Neural progenitor cell (in vitro differentiated cells): ENCODE data around the gene RIMKLA. TPM values are rescaled to one million over a fixed set of nuclear protein-coding genes. Genes with fewer than 3 reads are reported as not detected.
A peak's percentile ranks its signal among the peaks of the same experiment; 100 is the strongest.

Experiments
- DNase-seq: peaks from one replicate; pipeline ENCODE4 v3.0.0-alpha.2; 2016; ENCODE audit warnings: low spot score
- H2AFZ ChIP-seq: fragments of 200-600 bp; sonication (generic); replicated peaks from 2 replicates; pipeline ENCODE4 v1.6.1; 2016; ENCODE audit warnings: antibody characterized with exemption
- H3F3A ChIP-seq: fragments of 200-600 bp; sonication (generic); 2 replicates; pipeline ENCODE4 v1.6.1; 2016; ENCODE audit warnings: antibody characterized with exemption, low read depth
- H3K27ac ChIP-seq: fragments of 200-600 bp; sonication (generic); 2 replicates; pipeline ENCODE4 v1.5.1; 2016; ENCODE audit warnings: mild to moderate bottlenecking
- H3K27me3 ChIP-seq: fragments of 200-600 bp; sonication (generic); 2 replicates; pipeline ENCODE4 v1.6.1; 2016; ENCODE audit warnings: mild to moderate bottlenecking, moderate library complexity
- H3K36me3 ChIP-seq: fragments of 200-600 bp; sonication (generic); 2 replicates; pipeline ENCODE4 v1.5.1; 2016
- H3K4me1 ChIP-seq: fragments of 200-600 bp; sonication (generic); 2 replicates; pipeline ENCODE4 v1.6.1; 2016; ENCODE audit warnings: mixed run types
- H3K4me2 ChIP-seq: fragments of 200-600 bp; sonication (generic); 2 replicates; pipeline ENCODE4 v1.6.1; 2016
- H3K4me3 ChIP-seq: fragments of 200-600 bp; sonication (generic); 2 replicates; pipeline ENCODE4 v1.5.1; 2016
- H3K79me2 ChIP-seq: fragments of 200-600 bp; sonication (generic); 2 replicates; pipeline ENCODE4 v1.6.1; 2016; ENCODE audit warnings: low read depth
- H3K9ac ChIP-seq: fragments of 200-600 bp; sonication (generic); 2 replicates; pipeline ENCODE4 v1.6.1; 2016
- H3K9me3 ChIP-seq: fragments of 200-600 bp; sonication (generic); 2 replicates; pipeline ENCODE4 v1.5.1; 2016; ENCODE audit warnings: low read depth
- H4K20me1 ChIP-seq: fragments of 200-600 bp; sonication (generic); 2 replicates; pipeline ENCODE4 v1.6.1; 2016; ENCODE audit warnings: low read depth
- H3K27ac Mint-ChIP-seq: 3 replicates; pipeline ENCODE4 v1.8.0; 2021; ENCODE audit warnings: mixed read lengths
- H3K27me3 Mint-ChIP-seq: 2 replicates; pipeline ENCODE4 v1.8.0; 2022; ENCODE audit warnings: low read depth, mild to moderate bottlenecking, inconsistent platforms, moderate library complexity, mixed read lengths; ENCODE audit not compliant: insufficient read depth
- H3K36me3 Mint-ChIP-seq: 3 replicates; pipeline ENCODE4 v1.8.0; 2021; ENCODE audit warnings: mixed read lengths
- H3K4me1 Mint-ChIP-seq: 3 replicates; pipeline ENCODE4 v1.8.0; 2021; ENCODE audit warnings: mixed read lengths
- H3K4me3 Mint-ChIP-seq: 3 replicates; pipeline ENCODE4 v1.8.0; 2021; ENCODE audit warnings: mild to moderate bottlenecking, moderate library complexity, mixed read lengths
- H3K9me3 Mint-ChIP-seq: 3 replicates; pipeline ENCODE4 v1.8.0; 2020; ENCODE audit warnings: mixed read lengths
- CTCF ChIP-seq: fragments of 200-600 bp; sonication (generic); IDR thresholded peaks from 2 replicates; pipeline ENCODE4 v1.5.1; 2017; ENCODE audit warnings: antibody characterized with exemption, mild to moderate bottlenecking
- EZH2 ChIP-seq: fragments of 200-600 bp; sonication (generic); IDR thresholded peaks from 2 replicates; pipeline ENCODE4 v1.6.1; 2017; ENCODE audit warnings: antibody characterized with exemption, mild to moderate bottlenecking, moderate library complexity
- EZH2phosphoT487 ChIP-seq: fragments of 200-600 bp; sonication (generic); IDR thresholded peaks from 2 replicates; pipeline ENCODE4 v1.6.1; 2017; ENCODE audit warnings: antibody characterized with exemption
- total RNA-seq: library from RNA; depleted of rRNA; stranded (reverse); fragments of >200 nt; gene quantifications from 2 replicates; pipeline ENCODE4 v1.2.3, GENCODE V29; 2015; ENCODE audit warnings: low replicate concordance

The RIMKLA gene
- total RNA-seq, 1 donor from 2014 or later: 5.4 TPM

GRCh38 chr1:42343049-42343448, 37.5 kb upstream of the RIMKLA start:
- Histone ChIP-seq H3K27me3 (no peaks in the 10 kb centered on the region), H3K27ac (no peak overlapping the region), H3K79me2 (no peaks in the 10 kb centered on the region), H3K4me1 (peaks cover 23% of the 10 kb centered on the region), H2AFZ (no peak overlapping the region), H3K4me3 (no peak overlapping the region), H4K20me1 (peaks cover 8% of the 10 kb centered on the region), H3K9ac (no peak overlapping the region), H3K4me2 (no peak overlapping the region), H3K36me3 (no peaks in the 10 kb centered on the region), H3F3A (peaks cover 26% of the 10 kb centered on the region), H3K9me3 (no peaks in the 10 kb centered on the region)
- DNase-seq: no peak
- no peak for TF ChIP-seq EZH2
- Mint-ChIP-seq H3K27me3 (peaks cover 3% of the 10 kb centered on the region), H3K4me3 (no peak overlapping the region), H3K9me3 (no peaks in the 10 kb centered on the region), H3K27ac (no peak overlapping the region), H3K36me3 (no peaks in the 10 kb centered on the region), H3K4me1 (no peaks in the 10 kb centered on the region)

- peaks cover 10% of the 10 kb centered on the region for H3K27me3 ChIP-seq
- TF ChIP-seq CTCF: no peak
- no peak for TF ChIP-seq EZH2
- no peak for TF ChIP-seq EZH2phosphoT487
- no peaks in the 10 kb centered on the region for H3K9me3 Mint-ChIP-seq
- no peak overlapping the region for H3K9ac ChIP-seq
- H3K9me3 ChIP-seq: no peaks in the 10 kb centered on the region
- H2AFZ ChIP-seq: no peak overlapping the region
- H3F3A ChIP-seq: no peaks in the 10 kb centered on the region
- no peaks in the 10 kb centered on the region for H4K20me1 ChIP-seq
- peaks cover 6% of the 10 kb centered on the region for H3K27me3 Mint-ChIP-seq
- H3K4me3 ChIP-seq: no peak overlapping the region
- no peaks in the 10 kb centered on the region for H3K36me3 Mint-ChIP-seq
- no peak overlapping the region for H3K4me2 ChIP-seq
- no peak overlapping the region for H3K27ac ChIP-seq
- H3K4me1 ChIP-seq: no peaks in the 10 kb centered on the region
- H3K27ac Mint-ChIP-seq: no peak overlapping the region
- no peaks in the 10 kb centered on the region for H3K79me2 ChIP-seq
- H3K36me3 ChIP-seq: no peaks in the 10 kb centered on the region
- H3K4me3 Mint-ChIP-seq: no peak overlapping the region
- peaks cover 4% of the 10 kb centered on the region for H3K4me1 Mint-ChIP-seq
- peak; percentile 53 for DNase-seq
These were observed 32.1 kb upstream of the RIMKLA start for GRCh38 chr1:42348498-42348897.

- DNase-seq: no peak
- H3K4me3 Mint-ChIP-seq: no peak overlapping the region
- H3K36me3 Mint-ChIP-seq: no peaks in the 10 kb centered on the region
- Histone ChIP-seq H3K4me2 (no peak overlapping the region), H3K9ac (no peak overlapping the region), H4K20me1 (no peaks in the 10 kb centered on the region), H3F3A (no peaks in the 10 kb centered on the region), H3K36me3 (no peaks in the 10 kb centered on the region), H2AFZ (no peak overlapping the region), H3K79me2 (no peaks in the 10 kb centered on the region), H3K27ac (no peak overlapping the region), H3K27me3 (peaks cover 10% of the 10 kb centered on the region), H3K4me3 (no peak overlapping the region), H3K9me3 (no peaks in the 10 kb centered on the region), H3K4me1 (no peaks in the 10 kb centered on the region)
- H3K27ac Mint-ChIP-seq: no peak overlapping the region
- H3K27me3 Mint-ChIP-seq: peaks cover 9% of the 10 kb centered on the region
- no peak for TF ChIP-seq EZH2
- TF ChIP-seq EZH2phosphoT487: no peak
- no peak for TF ChIP-seq CTCF
- H3K9me3 Mint-ChIP-seq: no peaks in the 10 kb centered on the region
- H3K4me1 Mint-ChIP-seq: peaks cover 4% of the 10 kb centered on the region
These were observed 30.5 kb upstream of the RIMKLA start for GRCh38 chr1:42350086-42350485.

- no peak overlapping the region for H3K4me3 ChIP-seq
- no peaks in the 10 kb centered on the region for H3K4me1 Mint-ChIP-seq
- H3K9me3 ChIP-seq: no peaks in the 10 kb centered on the region
- no peaks in the 10 kb centered on the region for H3K36me3 ChIP-seq
- peaks cover 5% of the 10 kb centered on the region for H3K27me3 Mint-ChIP-seq
- no peaks in the 10 kb centered on the region for H3K4me1 ChIP-seq
- no peak overlapping the region for H3K27ac ChIP-seq
- H3K4me2 ChIP-seq: no peak overlapping the region
- no peak overlapping the region for H2AFZ ChIP-seq
- no peak overlapping the region for H3K4me3 Mint-ChIP-seq
- TF ChIP-seq CTCF: no peak
- no peak for TF ChIP-seq EZH2
- TF ChIP-seq EZH2phosphoT487: no peak
- no peaks in the 10 kb centered on the region for H3K9me3 Mint-ChIP-seq
- no peak for DNase-seq
- H3K27me3 ChIP-seq: no peaks in the 10 kb centered on the region
- H3K27ac Mint-ChIP-seq: no peak overlapping the region
- H3K9ac ChIP-seq: no peak overlapping the region
- H3K79me2 ChIP-seq: no peaks in the 10 kb centered on the region
- H3F3A ChIP-seq: no peaks in the 10 kb centered on the region
- no peaks in the 10 kb centered on the region for H3K36me3 Mint-ChIP-seq
- H4K20me1 ChIP-seq: no peaks in the 10 kb centered on the region
These were observed 21.8 kb upstream of the RIMKLA start for GRCh38 chr1:42358791-42359190.
